Mesodermal cell (in vitro differentiated cells): ENCODE measurements around the gene CPT1A.

Source experiments
- H3K27ac ChIP-seq: 2 replicates; pipeline ENCODE4 v1.7.0; 2013; ENCODE audit warnings: mild to moderate bottlenecking, low read depth, low read length, moderate library complexity; ENCODE audit not compliant: severe bottlenecking
- H3K36me3 ChIP-seq: 2 replicates; pipeline ENCODE4 v1.7.1; 2013; ENCODE audit warnings: mild to moderate bottlenecking, low read length, moderate library complexity; ENCODE audit not compliant: control insufficient read depth, insufficient read depth
- H3K4me1 ChIP-seq: one replicate; pipeline ENCODE4 v1.7.1; 2013; ENCODE audit warnings: mild to moderate bottlenecking, low read length; ENCODE audit not compliant: insufficient read depth, control insufficient read depth, poor library complexity, severe bottlenecking
- H3K4me3 ChIP-seq: 2 replicates; pipeline ENCODE4 v1.7.0; 2013; ENCODE audit warnings: low read length, control low read depth, mild to moderate bottlenecking; ENCODE audit not compliant: insufficient read depth, poor library complexity, severe bottlenecking; ENCODE audit errors: extremely low read depth
- H3K9me3 ChIP-seq: 2 replicates; pipeline ENCODE4 v1.7.1; 2013; ENCODE audit warnings: mild to moderate bottlenecking, low read length, moderate library complexity; ENCODE audit not compliant: control insufficient read depth
- WGBS, 2 experiments: methylation state at CpG; one replicate each; pipeline ENCODE4 v1.1.5; 2013; ENCODE audit warnings: missing lambda C conversion rate in 2 of 2; ENCODE audit not compliant: insufficient coverage in 2 of 2; 5-methylcytosine and 5-hydroxymethylcytosine counted together

CPT1A gene

DNA sequence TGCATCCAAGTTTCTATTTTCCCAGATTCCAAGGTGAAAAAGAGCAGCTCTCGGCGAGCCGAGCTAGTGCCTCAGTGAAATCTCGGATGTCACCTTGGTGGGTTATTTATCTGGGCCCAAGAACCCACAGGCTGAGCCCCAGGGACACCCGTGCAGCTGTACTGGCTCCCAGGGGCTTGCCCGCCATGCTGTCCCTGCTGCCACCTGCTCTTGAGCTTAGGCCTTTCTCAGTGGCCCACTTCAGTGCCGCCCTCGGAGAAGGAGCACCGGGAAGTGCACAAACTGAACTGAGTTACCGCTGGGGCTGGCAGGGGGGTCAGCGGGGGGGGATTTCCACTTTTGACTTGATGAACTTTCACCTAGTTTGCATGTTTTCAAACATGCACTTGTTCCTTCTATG is 27.9 kb downstream of the CPT1A start:
- Histone ChIP-seq H3K36me3 (no peaks in the 10 kb centered on the region), H3K9me3 (no peaks in the 10 kb centered on the region), H3K4me3 (no peak overlapping the region), H3K27ac (no peak overlapping the region), H3K4me1 (no peaks in the 10 kb centered on the region)
- 86 to 97% methylated on average over 11 of the region's 11 CpGs for WGBS, 2 experiments

DNA sequence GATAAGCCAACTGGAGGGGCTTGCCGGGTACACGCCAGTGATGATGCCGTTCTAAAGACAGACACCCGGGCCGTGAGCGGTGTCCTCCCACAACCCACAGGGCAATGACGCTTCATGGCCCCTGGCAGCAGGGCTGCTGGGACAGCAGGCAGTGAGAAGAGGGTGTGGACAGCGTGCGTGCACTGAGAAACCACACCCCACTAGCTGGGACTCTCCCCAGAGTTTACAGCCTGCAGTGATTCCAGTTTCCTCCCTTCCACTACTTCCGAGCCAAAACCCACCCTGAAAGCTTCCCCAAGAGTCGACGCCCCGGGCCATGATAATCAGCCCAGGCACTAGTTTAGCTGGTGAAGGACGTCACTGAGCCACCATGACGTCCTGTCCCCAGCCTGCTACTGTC is 29.2 kb downstream of the CPT1A start:
- H3K27ac ChIP-seq = no peak overlapping the region
- WGBS, 2 experiments = 78 to 96% methylated on average over 6 to 15 of the region's 15 CpGs
- no peak overlapping the region for H3K4me3 ChIP-seq
- no peaks in the 10 kb centered on the region for H3K4me1 ChIP-seq
- no peaks in the 10 kb centered on the region for H3K9me3 ChIP-seq
- H3K36me3 ChIP-seq = no peaks in the 10 kb centered on the region

DNA sequence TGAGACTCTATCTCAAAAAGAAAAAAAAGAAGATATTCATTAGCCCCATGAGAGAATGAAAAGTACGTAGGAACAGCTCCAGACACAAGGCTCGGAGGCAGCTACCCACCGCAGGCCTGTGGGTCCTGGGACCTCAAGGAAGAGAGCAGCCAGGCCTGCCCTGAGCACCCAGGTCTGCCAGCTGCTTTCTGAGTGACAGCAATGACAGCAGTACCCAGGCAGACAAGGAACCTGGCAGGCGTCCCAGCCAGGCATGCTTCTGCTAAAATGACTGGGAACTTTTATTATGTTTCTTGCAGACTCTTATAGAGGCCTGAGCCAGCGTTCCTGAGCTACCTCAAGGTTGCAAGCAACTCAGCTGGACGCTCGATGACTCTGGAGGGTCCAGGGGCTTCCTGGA is 31.6 kb downstream of the CPT1A start:
- H3K4me1 ChIP-seq = no peaks in the 10 kb centered on the region
- no peak overlapping the region for H3K4me3 ChIP-seq
- no peaks in the 10 kb centered on the region for H3K9me3 ChIP-seq
- WGBS, 2 experiments = 89 to 96% methylated on average over 7 of the region's 7 CpGs
- no peaks in the 10 kb centered on the region for H3K36me3 ChIP-seq
- no peak overlapping the region for H3K27ac ChIP-seq

DNA sequence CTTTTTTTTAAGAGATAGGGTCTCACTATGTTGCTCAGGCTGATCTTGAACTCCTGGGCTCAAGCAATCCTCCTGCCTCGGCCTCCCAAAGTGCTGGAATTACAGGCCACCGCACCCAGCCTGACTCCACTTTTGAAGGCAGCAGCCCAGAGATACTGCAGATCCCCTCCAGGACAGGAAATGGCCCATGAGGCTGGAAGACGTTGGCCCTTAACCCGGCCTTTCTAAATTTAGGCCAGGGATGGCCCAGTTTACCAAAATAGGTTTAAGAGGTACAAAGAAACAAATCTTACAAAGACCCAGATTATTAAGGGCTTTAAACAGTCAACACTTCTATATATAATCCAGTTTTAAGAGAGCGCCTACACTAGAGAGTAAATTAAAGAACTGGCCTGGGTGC is 32.2 kb downstream of the CPT1A start:
- H3K4me3 ChIP-seq = no peak overlapping the region
- H3K27ac ChIP-seq = no peak overlapping the region
- WGBS, 2 experiments = 88 to 97% methylated on average over 2 to 4 of the region's 5 CpGs
- H3K4me1 ChIP-seq = no peaks in the 10 kb centered on the region
- no peaks in the 10 kb centered on the region for H3K9me3 ChIP-seq
- H3K36me3 ChIP-seq = no peaks in the 10 kb centered on the region

DNA sequence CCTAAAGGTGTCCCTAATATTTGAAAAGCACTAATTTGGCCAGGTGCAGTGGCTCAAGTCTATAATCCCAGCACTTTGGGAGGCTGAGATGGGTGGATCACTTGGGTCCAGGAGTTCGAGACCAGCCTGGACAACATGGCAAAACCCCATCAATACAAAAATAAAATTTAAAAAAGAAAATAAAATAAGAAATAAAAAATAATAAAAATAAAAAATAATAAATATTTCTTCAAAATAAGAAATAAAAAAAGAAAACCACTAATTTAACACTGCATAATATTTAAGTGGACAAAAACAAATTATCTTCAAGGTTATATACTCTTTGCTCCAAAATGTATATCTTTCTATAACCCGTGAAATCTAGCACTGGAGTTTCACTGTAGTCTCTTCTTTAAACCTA is 32.9 kb downstream of the CPT1A start:
- H3K36me3 ChIP-seq = no peaks in the 10 kb centered on the region
- H3K9me3 ChIP-seq = no peaks in the 10 kb centered on the region
- WGBS, 2 experiments = 100% methylated on average over 1 of the region's 2 CpGs
- H3K27ac ChIP-seq = no peak overlapping the region
- H3K4me1 ChIP-seq = no peaks in the 10 kb centered on the region
- no peak overlapping the region for H3K4me3 ChIP-seq

DNA sequence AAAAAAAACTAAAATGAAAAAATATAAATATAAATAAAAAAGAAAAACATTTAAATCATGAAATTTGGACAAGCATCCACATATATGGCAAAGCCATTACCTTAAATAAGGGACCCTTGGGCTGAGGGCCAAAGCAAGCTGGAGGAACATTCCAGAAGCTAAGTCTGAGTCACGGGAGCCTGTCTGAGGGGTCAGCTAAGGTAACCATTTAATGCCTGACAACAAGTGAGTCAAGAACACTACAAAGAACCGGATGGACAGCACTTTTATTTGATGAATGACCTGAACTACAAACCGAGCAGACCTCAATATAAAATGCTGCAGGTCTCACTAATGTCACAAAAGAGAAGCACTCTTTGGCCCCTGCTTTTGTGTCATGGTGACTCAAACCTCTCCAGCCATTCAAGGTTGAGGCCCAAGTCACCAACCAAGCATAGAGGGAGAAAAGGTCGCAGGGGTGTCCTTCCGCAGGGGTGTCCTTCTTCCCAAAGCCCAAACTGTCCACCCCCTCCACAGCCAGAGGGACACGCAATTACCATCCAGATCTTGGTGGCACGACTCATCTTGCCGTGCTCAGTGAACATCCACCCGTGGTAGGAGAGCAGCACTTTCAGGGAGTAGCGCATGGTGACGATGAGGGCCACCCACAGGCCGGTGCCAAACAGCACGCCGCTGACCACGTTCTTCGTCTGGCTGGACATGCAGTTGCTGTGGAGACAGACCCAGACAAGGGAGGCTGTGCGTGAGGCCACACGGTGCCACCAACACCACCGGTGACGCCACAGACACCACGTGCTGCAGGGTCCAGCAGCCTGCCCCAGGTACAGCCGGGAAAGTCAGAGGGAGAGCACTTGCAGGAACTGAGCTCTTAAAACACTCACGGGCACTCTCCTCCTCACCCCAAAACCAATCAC is 34.5 kb downstream of the CPT1A start:
- H3K4me3 ChIP-seq = no peak overlapping the region
- no peaks in the 10 kb centered on the region for H3K36me3 ChIP-seq
- H3K9me3 ChIP-seq = no peaks in the 10 kb centered on the region
- H3K4me1 ChIP-seq = no peaks in the 10 kb centered on the region
- 93 to 95% methylated on average over 20 to 21 of the region's 23 CpGs for WGBS, 2 experiments
- H3K27ac ChIP-seq = no peak overlapping the region

DNA sequence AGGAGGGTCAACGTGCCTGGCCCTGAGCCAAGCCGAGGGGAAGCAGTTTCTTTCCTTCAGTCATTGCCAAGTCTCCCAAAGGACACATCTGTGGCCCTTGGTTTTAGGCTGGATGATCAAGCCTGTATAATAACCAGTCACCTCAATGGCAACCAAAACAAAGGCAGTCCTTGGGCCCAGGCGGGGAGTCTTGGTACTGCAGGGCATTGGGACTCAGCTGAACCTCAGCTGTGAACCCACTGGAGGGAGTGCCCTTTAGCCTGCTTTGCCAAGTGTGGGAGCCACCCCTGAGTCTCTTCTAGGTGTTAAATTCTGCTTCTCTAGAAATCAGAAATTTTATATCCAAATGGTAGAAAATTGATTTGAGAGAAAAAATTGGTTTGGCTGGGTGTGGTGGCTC is 36.9 kb downstream of the CPT1A start:
- no peak overlapping the region for H3K27ac ChIP-seq
- no peaks in the 10 kb centered on the region for H3K36me3 ChIP-seq
- WGBS, 2 experiments = 50 to 100% methylated on average over 1 of the region's 3 CpGs
- no peaks in the 10 kb centered on the region for H3K4me1 ChIP-seq
- H3K4me3 ChIP-seq = no peak overlapping the region
- no peaks in the 10 kb centered on the region for H3K9me3 ChIP-seq

DNA sequence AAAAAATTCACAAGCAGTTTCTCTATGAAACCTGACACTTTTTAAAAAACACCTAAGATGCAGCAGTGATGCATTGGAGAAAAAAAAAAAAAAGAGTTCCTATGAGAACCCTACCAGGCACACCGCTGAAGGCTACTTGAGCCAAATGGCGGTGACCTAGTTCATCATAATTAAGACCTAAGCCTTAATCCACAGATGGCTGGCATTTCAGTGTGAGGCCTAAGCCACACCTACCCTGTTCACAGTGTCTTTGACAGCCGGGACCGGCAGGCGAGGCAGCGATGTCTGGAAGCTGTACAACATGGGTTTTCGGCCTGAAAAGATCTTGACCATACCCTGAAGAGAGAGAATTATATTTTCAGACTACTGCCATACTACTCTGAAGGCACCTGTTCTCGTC is 38.0 kb downstream of the CPT1A start:
- H3K36me3 ChIP-seq = no peaks in the 10 kb centered on the region
- no peak overlapping the region for H3K4me3 ChIP-seq
- H3K27ac ChIP-seq = no peak overlapping the region
- H3K4me1 ChIP-seq = no peaks in the 10 kb centered on the region
- 91 to 98% methylated on average over 3 to 7 of the region's 8 CpGs for WGBS, 2 experiments
- H3K9me3 ChIP-seq = no peaks in the 10 kb centered on the region

DNA sequence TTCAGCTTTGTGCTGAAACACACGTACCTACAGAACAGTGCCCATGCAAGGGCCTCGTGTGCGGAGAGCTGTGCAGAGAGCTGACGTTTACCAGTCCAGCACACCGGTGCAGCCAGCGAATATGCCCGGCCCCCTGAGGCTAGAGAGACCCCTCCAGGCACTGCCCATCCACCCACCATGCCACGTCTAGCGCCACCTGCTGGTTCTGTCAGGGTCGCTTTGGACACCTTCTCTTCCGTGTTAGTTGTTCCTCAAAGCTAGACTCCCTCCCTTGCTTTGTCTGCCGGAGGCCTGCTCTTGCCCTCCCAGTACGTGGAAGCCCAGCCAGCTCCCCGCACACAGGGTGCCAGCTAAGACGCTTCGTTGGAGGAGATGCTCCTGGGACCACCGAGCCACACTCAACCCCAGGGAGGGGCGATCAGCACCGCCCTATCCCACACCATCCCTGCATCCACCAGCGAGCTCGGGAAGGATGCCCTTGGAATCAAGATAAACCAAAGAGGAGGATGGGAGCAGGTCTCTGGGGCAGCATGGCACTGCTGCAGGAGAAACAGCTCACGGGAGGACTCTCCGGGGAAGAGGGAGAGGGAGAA is 43.4 kb downstream of the CPT1A start:
- Histone ChIP-seq H3K4me1 (no peaks in the 10 kb centered on the region), H3K9me3 (no peaks in the 10 kb centered on the region), H3K4me3 (no peak overlapping the region), H3K27ac (no peak overlapping the region), H3K36me3 (no peaks in the 10 kb centered on the region)
- WGBS, 2 experiments = 53 to 60% methylated on average over 11 to 17 of the region's 23 CpGs

DNA sequence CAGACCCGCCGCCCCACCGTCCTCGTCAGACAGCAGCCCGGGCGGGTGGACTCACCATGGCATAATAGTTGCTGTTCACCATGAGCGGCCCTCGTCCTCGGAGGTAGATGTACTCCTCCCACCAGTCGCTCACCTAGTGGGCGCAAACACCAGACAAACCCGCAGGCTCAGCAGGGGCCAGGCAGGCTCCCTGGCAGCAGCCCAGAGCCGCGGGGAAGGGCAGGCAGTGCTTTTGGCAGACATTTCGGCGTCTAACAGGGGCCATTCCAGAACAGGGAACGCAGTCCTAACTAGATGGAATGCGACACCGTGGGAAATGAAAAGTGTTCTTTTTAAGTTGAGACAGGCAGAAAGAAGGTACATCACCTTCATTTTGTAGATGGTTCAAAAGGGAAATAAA is 44.9 kb downstream of the CPT1A start:
- H3K36me3 ChIP-seq = no peaks in the 10 kb centered on the region
- 89 to 93% methylated on average over 18 to 19 of the region's 19 CpGs for WGBS, 2 experiments
- no peaks in the 10 kb centered on the region for H3K9me3 ChIP-seq
- no peaks in the 10 kb centered on the region for H3K4me1 ChIP-seq
- H3K4me3 ChIP-seq = no peak overlapping the region
- no peak overlapping the region for H3K27ac ChIP-seq

DNA sequence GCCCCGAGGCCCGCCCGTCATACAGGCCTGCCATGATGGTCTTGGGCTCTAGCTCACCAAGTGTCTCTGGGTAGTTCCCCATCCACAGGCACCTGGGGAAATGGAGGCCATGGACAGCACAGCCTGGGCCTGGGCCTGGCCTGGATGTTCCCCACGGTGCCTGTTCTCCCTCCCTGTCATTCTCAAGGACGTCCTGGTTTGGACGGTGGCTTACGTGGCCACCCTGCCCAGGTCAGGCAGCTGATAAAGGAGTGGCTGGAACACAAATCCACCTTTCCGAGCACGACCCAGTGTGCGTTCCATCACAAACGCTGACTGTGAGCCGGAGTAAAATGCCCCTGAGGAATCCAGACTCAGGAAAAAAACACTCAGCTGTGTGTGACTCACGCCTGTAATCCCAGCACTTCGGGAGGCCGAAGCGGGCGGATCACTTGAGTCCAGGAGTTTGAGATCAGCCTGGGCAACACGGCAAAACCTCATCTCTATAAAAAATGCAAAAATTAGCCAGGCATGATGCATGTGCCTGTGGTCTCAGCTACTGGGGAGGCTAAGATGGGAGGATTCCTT is 49.2 kb downstream of the CPT1A start:
- Histone ChIP-seq H3K36me3 (no peaks in the 10 kb centered on the region), H3K27ac (no peak overlapping the region), H3K4me3 (no peak overlapping the region), H3K4me1 (no peaks in the 10 kb centered on the region), H3K9me3 (no peaks in the 10 kb centered on the region)
- WGBS, 2 experiments = 90 to 95% methylated on average over 13 to 17 of the region's 18 CpGs
